ENCODE measurements around the gene LINGO3.

GRCh38 chr19:2352121-2352520 lies 44.2 kb upstream of the LINGO3 start:
- no peak for TF ChIP-seq CREB1 (CRISPR knock-in tag; IDR thresholded peaks at IDR 0.05)
- TF ChIP-seq NFYB (CRISPR knock-in tag; conservative IDR thresholded peaks at IDR 0.05; ENCODE audit: low read depth) = no peak
- TF ChIP-seq, protein P1, sequence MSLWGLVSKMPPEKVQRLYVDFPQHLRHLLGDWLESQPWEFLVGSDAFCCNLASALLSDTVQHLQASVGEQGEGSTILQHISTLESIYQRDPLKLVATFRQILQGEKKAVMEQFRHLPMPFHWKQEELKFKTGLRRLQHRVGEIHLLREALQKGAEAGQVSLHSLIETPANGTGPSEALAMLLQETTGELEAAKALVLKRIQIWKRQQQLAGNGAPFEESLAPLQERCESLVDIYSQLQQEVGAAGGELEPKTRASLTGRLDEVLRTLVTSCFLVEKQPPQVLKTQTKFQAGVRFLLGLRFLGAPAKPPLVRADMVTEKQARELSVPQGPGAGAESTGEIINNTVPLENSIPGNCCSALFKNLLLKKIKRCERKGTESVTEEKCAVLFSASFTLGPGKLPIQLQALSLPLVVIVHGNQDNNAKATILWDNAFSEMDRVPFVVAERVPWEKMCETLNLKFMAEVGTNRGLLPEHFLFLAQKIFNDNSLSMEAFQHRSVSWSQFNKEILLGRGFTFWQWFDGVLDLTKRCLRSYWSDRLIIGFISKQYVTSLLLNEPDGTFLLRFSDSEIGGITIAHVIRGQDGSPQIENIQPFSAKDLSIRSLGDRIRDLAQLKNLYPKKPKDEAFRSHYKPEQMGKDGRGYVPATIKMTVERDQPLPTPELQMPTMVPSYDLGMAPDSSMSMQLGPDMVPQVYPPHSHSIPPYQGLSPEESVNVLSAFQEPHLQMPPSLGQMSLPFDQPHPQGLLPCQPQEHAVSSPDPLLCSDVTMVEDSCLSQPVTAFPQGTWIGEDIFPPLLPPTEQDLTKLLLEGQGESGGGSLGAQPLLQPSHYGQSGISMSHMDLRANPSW (CRISPR knock-in tag; conservative IDR thresholded peaks at IDR 0.05; ENCODE audit: low read depth) = no peak
- no peak for TF ChIP-seq TEAD1 (CRISPR knock-in tag; IDR thresholded peaks at IDR 0.05)
- no peak for TF ChIP-seq ZNF263 (CRISPR knock-in tag; IDR thresholded peaks at IDR 0.05; ENCODE audit: low read depth)
- TF ChIP-seq SP1 (CRISPR knock-in tag; conservative IDR thresholded peaks at IDR 0.05) = no peak
- TF ChIP-seq, protein P2, sequence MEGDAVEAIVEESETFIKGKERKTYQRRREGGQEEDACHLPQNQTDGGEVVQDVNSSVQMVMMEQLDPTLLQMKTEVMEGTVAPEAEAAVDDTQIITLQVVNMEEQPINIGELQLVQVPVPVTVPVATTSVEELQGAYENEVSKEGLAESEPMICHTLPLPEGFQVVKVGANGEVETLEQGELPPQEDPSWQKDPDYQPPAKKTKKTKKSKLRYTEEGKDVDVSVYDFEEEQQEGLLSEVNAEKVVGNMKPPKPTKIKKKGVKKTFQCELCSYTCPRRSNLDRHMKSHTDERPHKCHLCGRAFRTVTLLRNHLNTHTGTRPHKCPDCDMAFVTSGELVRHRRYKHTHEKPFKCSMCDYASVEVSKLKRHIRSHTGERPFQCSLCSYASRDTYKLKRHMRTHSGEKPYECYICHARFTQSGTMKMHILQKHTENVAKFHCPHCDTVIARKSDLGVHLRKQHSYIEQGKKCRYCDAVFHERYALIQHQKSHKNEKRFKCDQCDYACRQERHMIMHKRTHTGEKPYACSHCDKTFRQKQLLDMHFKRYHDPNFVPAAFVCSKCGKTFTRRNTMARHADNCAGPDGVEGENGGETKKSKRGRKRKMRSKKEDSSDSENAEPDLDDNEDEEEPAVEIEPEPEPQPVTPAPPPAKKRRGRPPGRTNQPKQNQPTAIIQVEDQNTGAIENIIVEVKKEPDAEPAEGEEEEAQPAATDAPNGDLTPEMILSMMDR (IDR thresholded peaks at IDR 0.05) = no peak
